Measurements from ENCODE around the gene CPS1. TPM values are rescaled to one million over a fixed set of nuclear protein-coding genes. Genes with fewer than 3 reads are reported as not detected.

Gene CPS1
- total RNA-seq, 1 donor from 2014 or later = 3.1 TPM

GRCh38 chr2:210676067-210676466 is 119.7 kb downstream of the CPS1 start:
- DNase-seq (no peak), ATAC-seq (no peak)
- intact Hi-C loops (cut with DNase I) = no loop called here
- no peak overlapping the region for H3K4me3 ChIP-seq
- H3K9me3 ChIP-seq = no peaks in the 10 kb centered on the region
- TF ChIP-seq, protein P1, sequence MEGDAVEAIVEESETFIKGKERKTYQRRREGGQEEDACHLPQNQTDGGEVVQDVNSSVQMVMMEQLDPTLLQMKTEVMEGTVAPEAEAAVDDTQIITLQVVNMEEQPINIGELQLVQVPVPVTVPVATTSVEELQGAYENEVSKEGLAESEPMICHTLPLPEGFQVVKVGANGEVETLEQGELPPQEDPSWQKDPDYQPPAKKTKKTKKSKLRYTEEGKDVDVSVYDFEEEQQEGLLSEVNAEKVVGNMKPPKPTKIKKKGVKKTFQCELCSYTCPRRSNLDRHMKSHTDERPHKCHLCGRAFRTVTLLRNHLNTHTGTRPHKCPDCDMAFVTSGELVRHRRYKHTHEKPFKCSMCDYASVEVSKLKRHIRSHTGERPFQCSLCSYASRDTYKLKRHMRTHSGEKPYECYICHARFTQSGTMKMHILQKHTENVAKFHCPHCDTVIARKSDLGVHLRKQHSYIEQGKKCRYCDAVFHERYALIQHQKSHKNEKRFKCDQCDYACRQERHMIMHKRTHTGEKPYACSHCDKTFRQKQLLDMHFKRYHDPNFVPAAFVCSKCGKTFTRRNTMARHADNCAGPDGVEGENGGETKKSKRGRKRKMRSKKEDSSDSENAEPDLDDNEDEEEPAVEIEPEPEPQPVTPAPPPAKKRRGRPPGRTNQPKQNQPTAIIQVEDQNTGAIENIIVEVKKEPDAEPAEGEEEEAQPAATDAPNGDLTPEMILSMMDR (IDR thresholded peaks at IDR 0.05) = no peak
- no peak overlapping the region for H3K27ac ChIP-seq
- H3K27me3 ChIP-seq = no peaks in the 10 kb centered on the region
- H3K4me1 ChIP-seq = no peaks in the 10 kb centered on the region
- no peaks in the 10 kb centered on the region for H3K36me3 ChIP-seq

DNA sequence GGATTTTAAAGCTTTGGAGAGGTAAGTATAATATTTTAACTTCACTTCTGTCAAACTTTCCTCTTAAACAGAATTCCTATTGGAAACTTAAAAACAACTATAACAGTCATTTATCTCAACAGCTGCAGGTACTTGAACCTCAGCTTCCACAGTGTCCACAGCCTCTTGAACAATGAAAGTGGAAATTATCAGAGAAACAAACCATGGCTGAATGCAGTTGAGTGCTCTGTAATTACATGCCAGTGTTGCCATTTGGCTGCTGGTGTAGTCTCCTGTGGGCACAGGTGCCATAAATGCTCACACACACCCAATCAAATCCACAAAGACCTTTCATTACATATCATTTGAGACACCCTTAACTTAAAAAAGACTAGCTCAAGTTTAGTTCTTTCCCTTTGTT is 125.1 kb downstream of the CPS1 start:
- intact Hi-C loops (cut with DNase I) = no loop called here
- Histone ChIP-seq H3K27ac (no peak overlapping the region), H3K36me3 (no peaks in the 10 kb centered on the region), H3K9me3 (no peaks in the 10 kb centered on the region), H3K4me3 (no peak overlapping the region), H3K27me3 (no peaks in the 10 kb centered on the region), H3K4me1 (no peaks in the 10 kb centered on the region)
- ATAC-seq (no peak), DNase-seq (no peak)
- TF ChIP-seq, protein P1 (IDR thresholded peaks at IDR 0.05) = no peak

- Histone ChIP-seq H3K27me3 (no peaks in the 10 kb centered on the region), H3K4me1 (no peaks in the 10 kb centered on the region), H3K36me3 (no peaks in the 10 kb centered on the region), H3K9me3 (no peaks in the 10 kb centered on the region), H3K4me3 (no peak overlapping the region), H3K27ac (no peak overlapping the region)
- intact Hi-C loops (cut with DNase I) = no loop called here
- ATAC-seq (no peak), DNase-seq (no peak)
- TF ChIP-seq, protein P1 (IDR thresholded peaks at IDR 0.05) = no peak
These were observed 130.0 kb downstream of the CPS1 start for GRCh38 chr2:210686401-210686800.

- Histone ChIP-seq H3K36me3 (no peaks in the 10 kb centered on the region), H3K9me3 (no peaks in the 10 kb centered on the region)
- intact Hi-C loops (cut with DNase I) = no loop called here
These were observed 131.5 kb downstream of the CPS1 start for GRCh38 chr2:210687786-210688470.

GRCh38 chr2:210707900-210708299 is 151.5 kb downstream of the CPS1 start:
- intact Hi-C loops (cut with DNase I) = no loop called here

More at GRCh38 chr2:210687786-210688470, 131.5 kb downstream of the CPS1 start:
- ATAC-seq = no peak
- Histone ChIP-seq H3K27me3 (no peaks in the 10 kb centered on the region), H3K4me3 (no peak overlapping the region), H3K27ac (no peak overlapping the region), H3K4me1 (no peaks in the 10 kb centered on the region)
- TF ChIP-seq, protein P1 (IDR thresholded peaks at IDR 0.05) = no peak
- no peak for DNase-seq

More at GRCh38 chr2:210707900-210708299, 151.5 kb downstream of the CPS1 start:
- no peak for ATAC-seq
- Histone ChIP-seq H3K4me1 (no peaks in the 10 kb centered on the region), H3K27ac (no peak overlapping the region), H3K4me3 (no peak overlapping the region), H3K27me3 (no peaks in the 10 kb centered on the region), H3K9me3 (no peaks in the 10 kb centered on the region), H3K36me3 (no peaks in the 10 kb centered on the region)
- no peak for DNase-seq
- TF ChIP-seq, protein P1 (IDR thresholded peaks at IDR 0.05) = no peak

Data from upper lobe of right lung (tissue), 1 donor.